ENCODE data around the gene RPS16.
A peak's percentile ranks its signal among the peaks of the same experiment; 100 is the strongest.
"Not testable (repeated sequence)": the region's sequence is repeated elsewhere in the genome, so short reads cannot be mapped to it uniquely, and the experiment has no call there.

Gene RPS16

GRCh38 chr19:39435499-39436349, at the start of gene RPS16:
RPS16 (minus strand) TSS chr19:39435949; CDS start chr19:39435895, 54 bp downstream.
- peak; percentile 100 for DNase-seq

GRCh38 chr19:39483141-39483540, 47.4 kb upstream of the RPS16 start:
- DNase-seq = no peak

GRCh38 chr19:39481676-39482075, 45.9 kb upstream of the RPS16 start:
- no peak for DNase-seq

- DNase-seq = no peak
Measured at GRCh38 chr19:39481229-39481545, 45.4 kb upstream of the RPS16 start.

- peak; percentile 99 for DNase-seq
Measured at GRCh38 chr19:39480337-39481228, 44.8 kb upstream of the RPS16 start, which contains the start of gene TIMM50. TIMM50 (plus strand) TSS chr19:39480838; CDS start chr19:39480854, 16 bp downstream.

- no peak for DNase-seq
Measured at GRCh38 chr19:39479916-39480315, 44.2 kb upstream of the RPS16 start.

GRCh38 chr19:39479319-39479801, 43.6 kb upstream of the RPS16 start:
- not testable (repeated sequence) for DNase-seq

- no peak for DNase-seq
Measured at GRCh38 chr19:39475748-39476147, 40.0 kb upstream of the RPS16 start.

- DNase-seq = peak; percentile 82 to 83
Measured at GRCh38 chr19:39474139-39474620, 38.4 kb upstream of the RPS16 start.

GRCh38 chr19:39473443-39473960, 37.8 kb upstream of the RPS16 start:
- no peak for DNase-seq

- DNase-seq = no peak
Measured at GRCh38 chr19:39472746-39473442, 37.1 kb upstream of the RPS16 start.

- peak; percentile 36 to 39 for DNase-seq
Measured at GRCh38 chr19:39471756-39472536, 36.2 kb upstream of the RPS16 start.

- peak; percentile 39 to 42 for DNase-seq
Measured at GRCh38 chr19:39470724-39471339, 35.1 kb upstream of the RPS16 start.

GRCh38 chr19:39469567-39469966, 33.8 kb upstream of the RPS16 start:
- no peak for DNase-seq

GRCh38 chr19:39469036-39469435, 33.3 kb upstream of the RPS16 start:
- DNase-seq = no peak

- no peak for DNase-seq
Measured at GRCh38 chr19:39467941-39468340, 32.2 kb upstream of the RPS16 start.

GRCh38 chr19:39465956-39466747, 30.4 kb upstream of the RPS16 start:
- DNase-seq = no peak

GRCh38 chr19:39463403-39463802, 27.7 kb upstream of the RPS16 start:
- no peak for DNase-seq

- DNase-seq = not testable (repeated sequence)
Measured at GRCh38 chr19:39451257-39451656, 15.5 kb upstream of the RPS16 start.

- DNase-seq = peak in 1 of 2 experiments; percentile 37
Measured at GRCh38 chr19:39449116-39449797, 13.5 kb upstream of the RPS16 start.
